MM.1S (cell line): Measurements from ENCODE around the gene TMPRSS13.

Experiments
- EZH2 ChIP-seq: fragments of 300-600 bp; sonication (generic); optimal IDR thresholded peaks from 2 replicates; pipeline ENCODE3; 2017; ENCODE audit warnings: low read depth, mild to moderate bottlenecking, antibody characterized with exemption, low read length, mixed read lengths
- EZH2phosphoT487 ChIP-seq: fragments of 300-600 bp; sonication (generic); IDR thresholded peaks from 2 replicates; pipeline ENCODE4 v1.6.1; 2018; ENCODE audit warnings: antibody characterized with exemption, low read length
- TF ChIP-seq, protein P1 (sequence below): fragments of 300-600 bp; sonication (generic); IDR thresholded peaks from 2 replicates; pipeline ENCODE4 v1.5.1; 2016; ENCODE audit warnings: antibody characterized with exemption, low read length, mixed read lengths

- TF ChIP-seq EZH2 (no peak), EZH2phosphoT487 (no peak)
- TF ChIP-seq, protein P1, sequence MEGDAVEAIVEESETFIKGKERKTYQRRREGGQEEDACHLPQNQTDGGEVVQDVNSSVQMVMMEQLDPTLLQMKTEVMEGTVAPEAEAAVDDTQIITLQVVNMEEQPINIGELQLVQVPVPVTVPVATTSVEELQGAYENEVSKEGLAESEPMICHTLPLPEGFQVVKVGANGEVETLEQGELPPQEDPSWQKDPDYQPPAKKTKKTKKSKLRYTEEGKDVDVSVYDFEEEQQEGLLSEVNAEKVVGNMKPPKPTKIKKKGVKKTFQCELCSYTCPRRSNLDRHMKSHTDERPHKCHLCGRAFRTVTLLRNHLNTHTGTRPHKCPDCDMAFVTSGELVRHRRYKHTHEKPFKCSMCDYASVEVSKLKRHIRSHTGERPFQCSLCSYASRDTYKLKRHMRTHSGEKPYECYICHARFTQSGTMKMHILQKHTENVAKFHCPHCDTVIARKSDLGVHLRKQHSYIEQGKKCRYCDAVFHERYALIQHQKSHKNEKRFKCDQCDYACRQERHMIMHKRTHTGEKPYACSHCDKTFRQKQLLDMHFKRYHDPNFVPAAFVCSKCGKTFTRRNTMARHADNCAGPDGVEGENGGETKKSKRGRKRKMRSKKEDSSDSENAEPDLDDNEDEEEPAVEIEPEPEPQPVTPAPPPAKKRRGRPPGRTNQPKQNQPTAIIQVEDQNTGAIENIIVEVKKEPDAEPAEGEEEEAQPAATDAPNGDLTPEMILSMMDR: no peak
Measured at GRCh38 chr11:117919341-117919740, 9.9 kb downstream of the TMPRSS13 start.
